DLD1 (cell line): Measurements from ENCODE around the gene NUP93.

Source experiments
- in situ Hi-C: cut with HindIII; loops from 2 replicates; pipeline ENCODE4 v1.10.0; 2017; ENCODE audit warnings: low sequenced_read_pairs

NUP93 gene

GRCh38 chr16:56729735-56730662 lies at the start of gene NUP93:
Gene NUP93 (plus strand): TSS chr16:56730129. CDS start chr16:56748248, 18,119 bp downstream.
- in situ Hi-C loops, result loop anchor here (5.0 kb wide), 1 partner anchor 37 kb away; no protein-coding TSS in a partner anchor

- in situ Hi-C loops, result no loop called here
These were observed 47.8 kb upstream of the NUP93 start, which contains the start of gene MT1X for GRCh38 chr16:56681939-56682702. Gene MT1X (plus strand): TSS chr16:56682470. CDS start chr16:56682541, 71 bp downstream.

- in situ Hi-C loops, result no loop called here
These were observed 47.1 kb upstream of the NUP93 start for GRCh38 chr16:56682703-56683397.

- in situ Hi-C loops, result no loop called here
These were observed 46.3 kb upstream of the NUP93 start for GRCh38 chr16:56683424-56684172.

- in situ Hi-C loops, result no loop called here
These were observed 45.5 kb upstream of the NUP93 start for GRCh38 chr16:56684256-56684925.

GRCh38 chr16:56684926-56685590 lies 44.9 kb upstream of the NUP93 start:
- in situ Hi-C loops, result no loop called here

- in situ Hi-C loops, result no loop called here
These were observed 43.2 kb upstream of the NUP93 start for GRCh38 chr16:56686758-56687157.

GRCh38 chr16:56688762-56689161 lies 41.2 kb upstream of the NUP93 start:
- in situ Hi-C loops, result no loop called here

GRCh38 chr16:56689171-56689570 lies 40.8 kb upstream of the NUP93 start:
- in situ Hi-C loops, result no loop called here

- in situ Hi-C loops, result no loop called here
These were observed 39.4 kb upstream of the NUP93 start for GRCh38 chr16:56690420-56691122.

- in situ Hi-C loops, result no loop called here
These were observed 38.0 kb upstream of the NUP93 start for GRCh38 chr16:56691885-56692284.

GRCh38 chr16:56695246-56695645 lies 34.7 kb upstream of the NUP93 start:
- in situ Hi-C loops, result no loop called here

GRCh38 chr16:56697456-56698155 lies 32.3 kb upstream of the NUP93 start:
- in situ Hi-C loops, result no loop called here

- in situ Hi-C loops, result no loop called here
These were observed 29.7 kb upstream of the NUP93 start for GRCh38 chr16:56700195-56700594.

GRCh38 chr16:56700631-56701030 lies 29.3 kb upstream of the NUP93 start:
- in situ Hi-C loops, result no loop called here

GRCh38 chr16:56701534-56701933 lies 28.4 kb upstream of the NUP93 start:
- in situ Hi-C loops, result no loop called here

- in situ Hi-C loops, result no loop called here
These were observed 27.1 kb upstream of the NUP93 start for GRCh38 chr16:56702836-56703235.
